Keratinocyte (primary cell): Measurements from ENCODE around the gene UBA3.

Experiments used
- EZH2 ChIP-seq: IDR thresholded peaks from one replicate; pipeline ENCODE4 v1.6.1; 2012; ENCODE audit warnings: inconsistent platforms, mild to moderate bottlenecking, low read length, moderate library complexity
- TF ChIP-seq, protein P1 (sequence below), 3 experiments: IDR thresholded peaks in 1 of 3; conservative IDR thresholded peaks in 1 of 3; optimal IDR thresholded peaks in 1 of 3; 2 replicates in 2 of 3; 3 replicates in 1 of 3; pipeline versions ENCODE3 to v1.5.1; 2011; ENCODE audit warnings: low read length in 3 of 3, mild to moderate bottlenecking in 3 of 3, moderate library complexity in 2 of 3, control low read depth in 1 of 3, inconsistent platforms in 1 of 3; ENCODE audit not compliant: insufficient read depth in 2 of 3; ENCODE audit errors: extremely low read depth in 1 of 3

DNA sequence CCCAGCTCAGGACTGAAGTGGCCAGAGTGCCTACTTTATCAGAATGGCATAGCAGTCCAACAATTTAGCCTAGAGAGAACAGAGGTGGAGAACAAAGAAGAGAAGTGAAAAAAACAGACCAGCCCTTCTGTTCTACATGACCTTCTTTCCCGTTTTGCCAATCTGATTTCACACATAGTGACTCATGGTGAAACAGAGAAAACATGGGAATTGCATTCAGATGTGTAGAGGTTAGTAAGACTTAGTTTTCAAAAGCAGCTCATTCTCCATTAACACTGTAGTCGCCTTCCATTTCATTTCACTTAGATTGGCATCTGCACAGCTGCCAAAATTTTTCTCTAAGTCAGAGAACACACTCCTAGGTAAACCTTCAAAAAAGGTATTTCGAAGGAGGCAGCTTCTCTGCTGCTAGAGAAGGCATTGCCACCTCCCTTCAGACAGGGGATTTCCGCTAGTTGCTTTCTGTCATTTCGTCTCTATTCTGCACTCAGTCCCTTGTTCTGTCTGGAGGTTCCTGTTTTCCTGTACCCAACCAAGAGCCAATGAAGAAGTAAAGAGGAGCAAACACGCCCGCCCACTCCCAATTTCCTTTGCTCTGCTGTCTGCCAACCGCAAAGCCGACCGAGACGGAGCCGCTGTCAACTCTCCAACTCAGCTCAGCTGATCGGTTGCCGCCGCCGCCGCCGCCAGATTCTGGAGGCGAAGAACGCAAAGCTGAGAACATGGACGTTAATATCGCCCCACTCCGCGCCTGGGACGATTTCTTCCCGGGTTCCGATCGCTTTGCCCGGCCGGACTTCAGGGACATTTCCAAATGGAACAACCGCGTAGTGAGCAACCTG is 4.4 kb upstream of the UBA3 start, which contains the start of gene ARL6IP5:
- TF ChIP-seq, protein P1, sequence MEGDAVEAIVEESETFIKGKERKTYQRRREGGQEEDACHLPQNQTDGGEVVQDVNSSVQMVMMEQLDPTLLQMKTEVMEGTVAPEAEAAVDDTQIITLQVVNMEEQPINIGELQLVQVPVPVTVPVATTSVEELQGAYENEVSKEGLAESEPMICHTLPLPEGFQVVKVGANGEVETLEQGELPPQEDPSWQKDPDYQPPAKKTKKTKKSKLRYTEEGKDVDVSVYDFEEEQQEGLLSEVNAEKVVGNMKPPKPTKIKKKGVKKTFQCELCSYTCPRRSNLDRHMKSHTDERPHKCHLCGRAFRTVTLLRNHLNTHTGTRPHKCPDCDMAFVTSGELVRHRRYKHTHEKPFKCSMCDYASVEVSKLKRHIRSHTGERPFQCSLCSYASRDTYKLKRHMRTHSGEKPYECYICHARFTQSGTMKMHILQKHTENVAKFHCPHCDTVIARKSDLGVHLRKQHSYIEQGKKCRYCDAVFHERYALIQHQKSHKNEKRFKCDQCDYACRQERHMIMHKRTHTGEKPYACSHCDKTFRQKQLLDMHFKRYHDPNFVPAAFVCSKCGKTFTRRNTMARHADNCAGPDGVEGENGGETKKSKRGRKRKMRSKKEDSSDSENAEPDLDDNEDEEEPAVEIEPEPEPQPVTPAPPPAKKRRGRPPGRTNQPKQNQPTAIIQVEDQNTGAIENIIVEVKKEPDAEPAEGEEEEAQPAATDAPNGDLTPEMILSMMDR (optimal IDR thresholded peaks at IDR 0.05 in 1 of 3, IDR thresholded peaks at IDR 0.05 in 1 of 3, conservative IDR thresholded peaks at IDR 0.05 in 1 of 3; ENCODE audit: extremely low read depth in 1 of 3, insufficient read depth in 2 of 3, low read length in 3 of 3), result no peak
- TF ChIP-seq EZH2, result no peak
